ENCODE results near the gene MOCS1.

Gene MOCS1

DNA sequence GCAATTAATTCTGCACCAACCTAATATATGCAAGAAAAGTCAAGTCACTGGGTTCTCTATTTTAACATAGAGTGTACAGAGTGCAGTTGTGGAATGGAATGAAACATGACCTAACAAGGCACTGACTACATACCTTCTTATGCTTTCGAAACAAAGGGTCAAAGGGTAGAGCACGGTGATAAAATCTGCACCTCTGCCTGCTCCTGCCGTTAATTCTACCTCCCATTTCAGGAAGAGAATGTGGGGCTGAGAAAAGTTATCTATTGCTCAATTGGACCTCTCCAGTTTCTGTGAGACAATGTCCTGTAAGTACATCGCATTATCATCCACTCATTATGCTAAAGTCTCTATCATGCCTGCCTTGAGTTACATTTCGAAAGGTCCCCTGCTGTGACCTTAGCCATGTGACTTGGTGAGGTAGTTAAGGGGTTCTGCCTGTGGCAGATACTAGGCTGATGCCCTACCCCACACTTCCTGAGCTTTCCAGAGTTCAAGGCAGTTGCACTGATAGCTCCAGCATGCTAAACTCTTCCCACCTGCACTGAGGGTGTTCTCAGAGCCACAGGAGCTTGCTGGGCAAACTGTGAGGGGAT, 14.0 kb upstream of the MOCS1 start:
- DNase-seq (ENCODE audit: low read depth in 2 of 2) = no peak

- no peak for DNase-seq (ENCODE audit: low read depth in 2 of 2)
Measured at GRCh38 chr6:39947611-39948068, 13.4 kb upstream of the MOCS1 start.

DNA sequence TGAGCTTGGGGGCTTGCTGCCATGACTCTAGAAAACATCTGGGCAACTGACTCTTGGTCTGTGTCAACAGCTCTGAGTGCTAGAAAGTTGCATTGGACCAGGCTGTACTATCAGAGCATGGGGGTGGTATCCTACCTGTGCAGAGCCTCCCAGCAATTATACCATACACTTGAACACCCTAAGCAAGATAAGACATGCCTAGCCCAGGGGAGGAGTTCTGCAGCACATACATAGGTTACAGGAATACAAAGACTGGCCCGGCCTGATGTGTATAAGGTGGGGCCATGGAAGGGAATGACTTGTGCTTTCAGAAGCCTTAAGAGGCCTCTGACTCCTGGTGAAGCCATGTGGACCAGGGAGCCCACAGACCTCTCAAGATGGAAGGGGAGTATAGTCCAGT, 11.4 kb upstream of the MOCS1 start:
- DNase-seq (ENCODE audit: low read depth in 2 of 2) = no peak

GRCh38 chr6:39942903-39943580, 8.8 kb upstream of the MOCS1 start:
- no peak for DNase-seq (ENCODE audit: low read depth in 2 of 2)

GRCh38 chr6:39941820-39942219, 7.6 kb upstream of the MOCS1 start:
- DNase-seq (ENCODE audit: low read depth in 2 of 2) = no peak

DNA sequence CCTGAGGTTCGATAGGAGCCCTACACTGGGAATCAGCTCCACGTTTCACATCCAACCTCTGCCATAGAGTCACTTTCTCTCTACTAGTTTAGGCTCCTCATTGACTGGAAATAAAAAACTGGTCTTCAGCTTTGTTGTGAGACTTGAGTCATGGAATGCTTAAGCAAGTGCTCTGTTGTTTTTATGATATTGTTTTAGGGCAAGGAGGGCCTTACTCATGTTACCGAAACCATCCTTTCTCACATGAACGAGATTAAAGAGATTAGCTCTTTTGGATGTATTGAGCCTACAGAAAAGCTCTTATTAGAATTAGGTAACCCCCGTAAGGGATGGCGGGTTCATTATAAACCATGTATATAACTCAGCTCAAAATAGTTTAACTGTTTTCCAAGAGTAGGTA, 6.9 kb upstream of the MOCS1 start:
- DNase-seq (ENCODE audit: low read depth in 2 of 2) = no peak

GRCh38 chr6:39938773-39939654, 4.8 kb upstream of the MOCS1 start:
- DNase-seq (ENCODE audit: low read depth in 2 of 2) = no peak

DNA sequence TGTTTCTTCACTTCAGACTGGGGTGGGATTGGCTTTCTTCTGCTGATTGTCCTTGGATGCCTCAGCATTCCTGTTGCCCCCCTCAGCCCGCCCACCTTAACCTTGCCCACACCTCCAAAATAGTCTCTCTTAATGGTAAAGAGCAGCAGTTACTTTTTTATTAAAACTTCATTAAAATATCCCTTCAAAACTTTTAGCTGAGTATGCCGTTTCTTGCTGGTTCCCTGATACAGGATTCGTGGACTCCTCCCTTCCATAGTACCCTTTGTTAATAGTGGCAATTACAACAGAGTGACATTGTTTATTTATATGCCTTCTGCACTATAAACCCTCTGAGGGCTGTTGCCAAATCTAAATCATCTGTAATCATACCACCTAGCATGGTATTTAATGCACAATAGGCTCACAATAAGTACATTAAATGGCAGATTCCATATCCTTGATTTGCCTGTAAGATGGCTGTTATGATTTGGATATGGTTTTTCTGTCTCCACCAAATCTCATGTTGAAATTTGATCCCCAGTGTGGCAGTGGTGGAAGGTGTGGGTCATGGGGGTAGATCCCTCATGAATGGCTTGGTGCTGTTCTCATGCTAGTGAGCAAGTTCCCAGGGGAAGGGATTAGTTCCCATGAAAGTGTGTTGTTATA, 3.5 kb upstream of the MOCS1 start:
- no peak for DNase-seq (ENCODE audit: low read depth in 2 of 2)

DNA sequence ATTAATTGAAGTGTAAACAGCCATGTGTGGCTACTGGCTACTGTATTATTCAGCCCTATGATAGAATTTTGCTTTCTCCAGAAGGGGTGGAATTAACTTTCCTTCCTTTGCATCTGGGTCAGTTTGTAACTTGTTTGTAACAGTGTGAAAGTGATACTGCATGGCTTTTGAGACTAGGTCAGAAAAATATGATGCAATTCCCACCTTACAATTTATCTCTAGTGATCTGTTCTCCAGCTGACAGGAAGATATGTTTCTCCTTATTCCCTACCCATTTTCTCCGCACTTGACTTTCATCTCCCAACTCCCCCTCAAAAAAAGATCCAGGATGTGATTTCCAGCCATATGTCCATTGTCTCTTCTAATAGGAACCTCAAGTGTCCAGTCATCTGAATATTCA, 2.6 kb upstream of the MOCS1 start:
- DNase-seq (ENCODE audit: low read depth in 2 of 2) = no peak

- DNase-seq (ENCODE audit: low read depth in 2 of 2) = no peak
Measured at GRCh38 chr6:39935241-39935640, 979 bp upstream of the MOCS1 start.

DNA sequence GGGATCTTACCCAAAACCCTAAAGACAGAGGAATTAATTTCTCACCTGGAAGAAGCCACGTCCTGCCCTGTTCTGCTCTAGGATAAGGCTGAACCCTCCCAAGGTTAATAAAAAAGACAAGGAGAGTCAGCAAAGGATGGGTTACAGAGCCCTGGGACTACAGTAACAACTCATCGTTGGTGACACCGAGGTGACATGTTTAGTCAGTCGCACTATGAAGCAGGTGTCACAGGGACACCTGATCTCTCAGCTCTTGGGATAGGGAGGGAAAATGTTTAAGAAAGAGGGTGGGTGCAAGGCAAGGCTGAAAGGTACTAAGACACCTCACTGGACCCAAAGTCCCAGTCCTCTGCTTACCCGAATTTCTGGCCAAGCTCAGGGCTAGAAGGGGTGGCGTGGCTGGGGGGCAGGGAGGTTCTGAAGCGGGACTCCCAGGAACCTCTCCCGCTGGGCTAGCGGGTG, 562 bp downstream of the MOCS1 start:
- DNase-seq (ENCODE audit: low read depth in 2 of 2) = no peak

DNA sequence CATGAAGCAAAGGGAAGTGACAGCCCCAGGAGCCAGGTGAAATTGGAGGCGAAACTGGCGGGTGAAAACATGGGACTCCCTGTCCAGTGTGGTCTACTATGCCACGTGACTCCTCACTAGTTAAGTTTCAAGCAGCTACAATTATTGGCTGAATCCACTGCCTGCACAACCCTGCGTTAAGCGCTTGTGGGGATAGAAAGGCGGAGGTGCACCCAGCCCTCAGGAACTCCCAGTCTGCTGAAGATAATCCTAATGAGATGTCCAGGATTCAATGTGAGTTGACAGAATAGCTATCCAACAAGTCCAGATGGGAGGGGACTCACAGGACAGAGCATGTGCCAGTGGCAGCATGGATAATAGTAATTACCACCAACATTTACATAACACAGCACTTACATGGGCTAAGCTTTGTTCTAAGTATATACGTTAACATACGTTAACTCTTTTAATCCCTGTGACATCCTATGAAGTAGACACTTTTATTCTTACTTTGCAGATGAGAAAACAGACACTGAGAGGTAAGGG, 1.8 kb downstream of the MOCS1 start:
- no peak for DNase-seq (ENCODE audit: low read depth in 2 of 2)

- no peak for DNase-seq (ENCODE audit: low read depth in 2 of 2)
Measured at GRCh38 chr6:39931607-39932006, 2.7 kb downstream of the MOCS1 start.

GRCh38 chr6:39930540-39930939, 3.7 kb downstream of the MOCS1 start:
- DNase-seq (ENCODE audit: low read depth in 2 of 2) = no peak

GRCh38 chr6:39929733-39930461, 4.4 kb downstream of the MOCS1 start:
- no peak for DNase-seq (ENCODE audit: low read depth in 2 of 2)

DNA sequence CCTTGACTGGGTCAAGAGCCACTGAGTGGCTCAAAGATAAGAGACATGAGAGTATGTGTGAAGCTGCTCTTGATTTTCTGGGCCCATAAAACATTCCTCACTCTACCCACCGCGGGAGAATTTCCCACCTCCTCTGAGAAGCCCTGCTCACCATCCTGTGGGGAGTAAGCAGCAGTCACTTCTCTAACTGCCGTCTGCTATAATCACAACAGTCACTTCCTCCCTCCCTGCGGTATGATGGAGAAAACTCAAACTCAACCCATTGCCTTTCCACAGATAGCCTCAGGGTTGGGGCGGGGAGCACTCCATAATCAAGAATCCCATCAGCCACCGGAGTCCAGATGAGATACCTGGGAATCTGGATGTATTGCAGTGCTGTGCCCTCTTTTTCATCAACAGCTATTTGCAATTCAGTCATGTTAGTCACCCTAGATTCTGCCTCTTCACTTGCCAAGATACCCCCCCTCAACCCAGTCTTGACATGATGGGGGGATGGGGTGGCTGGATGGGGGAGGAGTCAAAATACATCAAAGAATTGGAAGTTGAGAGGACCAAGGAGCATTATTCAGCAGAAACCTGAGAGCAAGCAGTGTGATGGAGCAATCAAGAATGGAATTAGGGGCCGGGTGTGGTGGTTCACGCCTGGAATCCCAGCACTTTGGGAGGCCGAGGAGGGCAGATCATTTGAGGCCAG, 5.1 kb downstream of the MOCS1 start:
- DNase-seq (ENCODE audit: low read depth in 2 of 2) = no peak

DNA sequence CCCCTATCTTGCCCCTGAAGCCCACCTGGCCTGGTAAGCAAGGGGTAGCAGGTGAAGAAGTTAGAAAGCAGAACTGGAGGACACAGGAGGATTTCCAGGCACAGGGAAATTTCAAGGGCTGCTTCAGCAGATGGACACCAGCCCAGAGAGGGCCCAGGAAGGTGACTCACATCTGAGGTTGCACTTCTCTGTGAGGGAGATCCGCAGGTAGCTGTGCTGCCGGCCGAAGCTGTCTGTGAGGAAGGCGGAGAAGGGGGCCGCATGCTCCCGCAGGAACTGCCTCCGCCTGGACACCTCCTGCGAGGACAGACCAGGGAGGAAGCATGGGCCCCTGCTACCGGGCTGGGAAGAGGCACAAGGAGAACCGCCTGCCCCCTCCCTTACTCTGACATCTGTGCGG, 7.1 kb downstream of the MOCS1 start:
- no peak for DNase-seq (ENCODE audit: low read depth in 2 of 2)

DNA sequence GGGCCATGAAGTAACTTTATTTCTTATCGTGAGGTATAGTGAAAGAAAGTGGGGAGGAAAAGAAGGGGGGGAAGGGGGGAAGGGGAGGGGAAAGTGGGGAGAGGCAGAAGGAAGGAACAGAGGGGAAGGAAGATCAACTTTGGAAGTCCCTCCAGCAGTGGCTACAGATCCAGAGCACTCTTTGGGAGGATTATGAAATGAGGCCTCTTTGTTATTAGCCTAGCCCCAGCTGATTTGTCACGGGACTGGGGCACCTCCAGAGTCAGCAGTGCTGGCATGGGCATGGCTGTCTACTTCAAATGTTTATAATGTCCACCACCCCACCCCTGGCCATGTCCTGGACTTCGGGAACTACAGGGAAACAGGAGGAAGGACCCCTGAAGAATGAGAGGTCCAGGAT, 7.6 kb downstream of the MOCS1 start:
- no peak for DNase-seq (ENCODE audit: low read depth in 2 of 2)

- no peak for DNase-seq (ENCODE audit: low read depth in 2 of 2)
Measured at GRCh38 chr6:39925931-39926290, 8.4 kb downstream of the MOCS1 start.

- DNase-seq (ENCODE audit: low read depth in 2 of 2) = no peak
Measured at GRCh38 chr6:39925191-39925930, 8.9 kb downstream of the MOCS1 start.
